H9 (cell line): ENCODE data around the gene CELA3B. TPM values are rescaled to one million over a fixed set of nuclear protein-coding genes. Genes with fewer than 3 reads are reported as not detected.
A peak's percentile ranks its signal among the peaks of the same experiment; 100 is the strongest.

ENCODE experiments used
- DNase-seq: peaks from one replicate; pipeline ENCODE4 v3.0.0-alpha.2; 2017
- H2AFZ ChIP-seq: one replicate; pipeline ENCODE4 v1.6.1; 2013; ENCODE audit warnings: mild to moderate bottlenecking, low read length, control low read depth, moderate library complexity
- H2AK5ac ChIP-seq: 2 replicates; pipeline ENCODE4 v1.6.1; 2013; ENCODE audit warnings: low read length, control low read depth, mixed read lengths; ENCODE audit not compliant: insufficient read length
- H2BK120ac ChIP-seq: one replicate; pipeline ENCODE4 v1.6.1; 2013; ENCODE audit warnings: low read depth, mild to moderate bottlenecking, low read length, control low read depth, inconsistent platforms; ENCODE audit not compliant: poor library complexity, severe bottlenecking
- H2BK12ac ChIP-seq: 2 replicates; pipeline ENCODE4 v1.6.1; 2013; ENCODE audit warnings: low read length, control low read depth, mixed read lengths, low read depth; ENCODE audit not compliant: insufficient read length
- H2BK15ac ChIP-seq: 2 replicates; pipeline ENCODE4 v1.6.1; 2013; ENCODE audit warnings: low read depth, low read length, control low read depth
- H2BK20ac ChIP-seq: one replicate; pipeline ENCODE4 v1.6.1; 2013; ENCODE audit warnings: low read depth, mild to moderate bottlenecking, low read length, control low read depth, inconsistent platforms; ENCODE audit not compliant: poor library complexity, severe bottlenecking
- H2BK5ac ChIP-seq: 2 replicates; pipeline ENCODE4 v1.6.1; 2013; ENCODE audit warnings: low read length, control low read depth, mixed read lengths; ENCODE audit not compliant: insufficient read length
- H3K14ac ChIP-seq: 2 replicates; pipeline ENCODE4 v1.6.1; 2013; ENCODE audit warnings: low read length, control low read depth; ENCODE audit not compliant: insufficient read depth
- H3K18ac ChIP-seq: 2 replicates; pipeline ENCODE4 v1.6.1; 2013; ENCODE audit warnings: low read depth, mild to moderate bottlenecking, mixed read lengths, low read length, control low read depth; ENCODE audit not compliant: insufficient read length
- H3K23ac ChIP-seq: 2 replicates; pipeline ENCODE4 v1.6.1; 2013; ENCODE audit warnings: low read length, control low read depth, mixed read lengths, low read depth; ENCODE audit not compliant: insufficient read length
- H3K23me2 ChIP-seq: 2 replicates; pipeline ENCODE4 v1.6.1; 2013; ENCODE audit warnings: low read depth, mild to moderate bottlenecking, mixed read lengths, low read length, control low read depth; ENCODE audit not compliant: insufficient read length, poor library complexity, severe bottlenecking
- H3K27ac ChIP-seq: 2 replicates; pipeline ENCODE4 v1.5.1; 2013; ENCODE audit warnings: low read length, control low read depth, mixed read lengths, low read depth; ENCODE audit not compliant: insufficient read length
- H3K27me3 ChIP-seq: 2 replicates; pipeline ENCODE4 v1.6.1; 2013; ENCODE audit warnings: low read length, control low read depth, inconsistent platforms; ENCODE audit not compliant: insufficient read depth
- H3K4ac ChIP-seq: 2 replicates; pipeline ENCODE4 v1.6.1; 2013; ENCODE audit warnings: low read depth, mild to moderate bottlenecking, control low read depth, inconsistent platforms, low read length, moderate library complexity
- H3K4me1 ChIP-seq: 2 replicates; pipeline ENCODE4 v1.6.1; 2013; ENCODE audit warnings: low read length, control low read depth, inconsistent platforms; ENCODE audit not compliant: insufficient read depth
- H3K4me2 ChIP-seq: 2 replicates; pipeline ENCODE4 v1.6.1; 2013; ENCODE audit warnings: low read length, control low read depth, mixed read lengths; ENCODE audit not compliant: insufficient read length, insufficient read depth
- H3K56ac ChIP-seq: 2 replicates; pipeline ENCODE4 v1.6.1; 2013; ENCODE audit warnings: low read depth, mild to moderate bottlenecking, mixed read lengths, low read length, control low read depth; ENCODE audit not compliant: insufficient read length
- H3K79me1 ChIP-seq: 2 replicates; pipeline ENCODE4 v1.6.1; 2013; ENCODE audit warnings: low read depth, mild to moderate bottlenecking, moderate library complexity, low read length, control low read depth, inconsistent platforms; ENCODE audit not compliant: insufficient read depth, poor library complexity, severe bottlenecking
- H3K79me2 ChIP-seq: 2 replicates; pipeline ENCODE4 v1.6.1; 2013; ENCODE audit warnings: low read length, control low read depth, inconsistent platforms; ENCODE audit not compliant: insufficient read depth
- H3K9ac ChIP-seq: 2 replicates; pipeline ENCODE4 v1.6.1; 2013; ENCODE audit warnings: low read length, control low read depth, mixed read lengths; ENCODE audit not compliant: insufficient read length; ENCODE audit errors: extremely low read depth
- H3K9me3 ChIP-seq: one replicate; pipeline ENCODE4 v1.6.1; 2013; ENCODE audit warnings: low read depth, low read length, inconsistent platforms; ENCODE audit not compliant: control insufficient read depth
- H3T11ph ChIP-seq: one replicate; pipeline ENCODE4 v1.6.1; 2013; ENCODE audit warnings: mild to moderate bottlenecking, low read length, control low read depth, inconsistent platforms
- H4K20me1 ChIP-seq: one replicate; pipeline ENCODE4 v1.6.1; 2013; ENCODE audit not compliant: control insufficient read depth, insufficient read length, insufficient read depth
- H4K5ac ChIP-seq: 2 replicates; pipeline ENCODE4 v1.6.1; 2013; ENCODE audit warnings: low read depth, mild to moderate bottlenecking, mixed read lengths, low read length, control low read depth; ENCODE audit not compliant: insufficient read length
- H4K8ac ChIP-seq: replicated peaks from 2 replicates; pipeline ENCODE4 v1.6.1; 2013; ENCODE audit warnings: low read length, control low read depth, mixed read lengths, low read depth; ENCODE audit not compliant: insufficient read length
- H4K91ac ChIP-seq: 2 replicates; pipeline ENCODE4 v1.6.1; 2013; ENCODE audit warnings: low read depth, mild to moderate bottlenecking, moderate library complexity, mixed read lengths, low read length, control low read depth; ENCODE audit not compliant: insufficient read length
- H3K27ac Mint-ChIP-seq, 3 experiments: 2 replicates in 2 of 3; 3 replicates in 1 of 3; pipeline ENCODE4 v1.8.0; 2020 to 2021; ENCODE audit warnings: mixed read lengths in 3 of 3, mild to moderate bottlenecking in 1 of 3, moderate library complexity in 1 of 3
- H3K27me3 Mint-ChIP-seq: 2 replicates; pipeline ENCODE4 v1.8.0; 2021; ENCODE audit warnings: low read depth, mild to moderate bottlenecking, moderate library complexity, mixed read lengths
- H3K36me3 Mint-ChIP-seq, 3 experiments: 2 replicates in 2 of 3; 3 replicates in 1 of 3; pipeline ENCODE4 v1.8.0; 2020 to 2021; ENCODE audit warnings: low read depth in 3 of 3, mixed read lengths in 3 of 3; ENCODE audit not compliant: insufficient read depth in 1 of 3
- H3K4me1 Mint-ChIP-seq, 2 experiments: 2 replicates each; pipeline ENCODE4 v1.8.0; 2020; ENCODE audit warnings: mixed read lengths in 2 of 2
- H3K4me3 Mint-ChIP-seq, 2 experiments: 2 replicates in 1 of 2; 3 replicates in 1 of 2; pipeline ENCODE4 v1.8.0; 2020 to 2021; ENCODE audit warnings: mild to moderate bottlenecking in 2 of 2, mixed read lengths in 2 of 2, moderate library complexity in 1 of 2
- H3K9me3 Mint-ChIP-seq, 2 experiments: 2 replicates in 1 of 2; 3 replicates in 1 of 2; pipeline ENCODE4 v1.8.0; 2020; ENCODE audit warnings: mild to moderate bottlenecking in 2 of 2, mixed read lengths in 2 of 2, moderate library complexity in 1 of 2
- CTCF ChIP-seq: fragments of 200-600 bp; sonication (generic); conservative IDR thresholded peaks from 3 replicates; pipeline ENCODE4 v1.8.0; 2021; ENCODE audit warnings: antibody characterized with exemption, mild to moderate bottlenecking
- WGBS: extraction: QIAGEN DNeasy Blood & Tissue Kit; methylation state at CpG from one replicate; pipeline ENCODE4 v1.1.7; 2013; ENCODE audit warnings: missing lambda C conversion rate, low lambda C conversion rate, mixed read lengths; ENCODE audit not compliant: insufficient read length; ENCODE audit errors: extremely low coverage; 5-methylcytosine and 5-hydroxymethylcytosine counted together
- total RNA-seq: library from RNA; stranded (reverse); gene quantifications from 2 replicates; pipeline ENCODE4 v1.2.1, GENCODE V29; 2021

CELA3B gene
- total RNA-seq, 1 experiment from 2014 or later, result not detected

- no peak overlapping the region for H4K91ac ChIP-seq
- no peak overlapping the region for H3K18ac ChIP-seq
- H3K14ac ChIP-seq, result no peak overlapping the region
- Mint-ChIP-seq H3K4me1 (peaks cover 22 to 23% of the 10 kb centered on the region in 2 experiments), H3K36me3 (no peaks in the 10 kb centered on the region), H3K4me3 (no peak overlapping the region), H3K27ac (peak overlapping the region in 1 of 3 experiments; percentile 27; a peak in 1 of 7 replicates), H3K27me3 (no peaks in the 10 kb centered on the region; the same call in 1 of the 2 replicates), H3K9me3 (no peaks in the 10 kb centered on the region)
- H3K4ac ChIP-seq, result no peak overlapping the region
- no peak overlapping the region for H3K27ac ChIP-seq
- H2BK20ac ChIP-seq, result no peak overlapping the region
- H3K4me1 ChIP-seq, result peaks cover 3% of the 10 kb centered on the region; the same call in 1 of the 2 replicates
- no peaks in the 10 kb centered on the region for H3K27me3 ChIP-seq
- WGBS, result no CpG with 5 or more reads among the region's 11 CpGs
- no peaks in the 10 kb centered on the region for H3K23me2 ChIP-seq
- H3K56ac ChIP-seq, result no peak overlapping the region
- DNase-seq, result no peak
- H3K9me3 ChIP-seq, result no peaks in the 10 kb centered on the region
- H3T11ph ChIP-seq, result no peak overlapping the region
- H3K23ac ChIP-seq, result no peak overlapping the region
- H3K4me2 ChIP-seq, result no peak overlapping the region
- no peak overlapping the region for H2AFZ ChIP-seq
- H2BK120ac ChIP-seq, result no peak overlapping the region
- H2BK12ac ChIP-seq, result no peak overlapping the region
- no peak overlapping the region for H2BK15ac ChIP-seq
- no peaks in the 10 kb centered on the region for H4K20me1 ChIP-seq
- no peak overlapping the region for H2AK5ac ChIP-seq
- no peak overlapping the region for H4K5ac ChIP-seq
- no peak overlapping the region for H3K9ac ChIP-seq
- H3K79me1 ChIP-seq, result no peaks in the 10 kb centered on the region
- H2BK5ac ChIP-seq, result no peak overlapping the region
- H4K8ac ChIP-seq, result no peak overlapping the region
- no peaks in the 10 kb centered on the region for H3K79me2 ChIP-seq
- TF ChIP-seq CTCF, result peak; percentile 23; the same call in 2 of the 3 replicates
Observed at GRCh38 chr1:21946836-21947587, 29.8 kb upstream of the CELA3B start.
